GM12878 (cell line): ENCODE measurements around the gene TAF4. TPM values are rescaled to one million over a fixed set of nuclear protein-coding genes. Genes with fewer than 3 reads are reported as not detected.

Experiments used
- ATAC-seq: fragments of 200-7000 bp; cut with Tn5 transposase; 3 replicates; pipeline ENCODE4 v1.9.1; 2020; ENCODE audit warnings: mild to moderate bottlenecking, moderate library complexity
- BruUV-seq: library from RNA; stranded (reverse); fragments of 400-500 nt; replicated peaks from 2 replicates; lab custom pipeline; 2021; lab: Mats Ljungman, UMichigan
- CTCF ChIA-PET: fragments of 300-600 bp; sonication (Branson Sonifier 250); formaldehyde crosslinking; extraction: SDS; loops from one replicate; lab custom pipeline; 2021; ENCODE audit warnings: inconsistent platforms; lab: Yijun Ruan, JAX
- POLR2A ChIA-PET: fragments of 350-600 bp; formaldehyde crosslinking; extraction: SDS; loops from one replicate; lab custom pipeline; 2021; ENCODE audit warnings: inconsistent platforms; lab: Charles Lee
- RAD21 ChIA-PET: fragments of 300-600 bp; sonication (Branson Sonifier 250); formaldehyde crosslinking; loops from one replicate; lab custom pipeline; 2023; ENCODE audit warnings: antibody characterized with exemption; ENCODE audit not compliant: unreplicated experiment; lab: Charles Lee
- SMC1A ChIA-PET: fragments of 300-600 bp; sonication (Branson Sonifier 250); formaldehyde crosslinking; loops from one replicate; lab custom pipeline; 2023; ENCODE audit not compliant: unreplicated experiment, uncharacterized antibody; lab: Charles Lee
- DNase-seq: peaks from one replicate; pipeline ENCODE4 v3.0.0-alpha.2; 2011; ENCODE audit warnings: low read depth, low spot score
- FAIRE-seq: peaks from 3 replicates; lab custom pipeline; 2011; peaks lifted over from hg19 to GRCh38; lab: Jason Lieb, UNC
- H2AFZ ChIP-seq: 2 replicates; pipeline ENCODE4 v1.6.0; 2011; ENCODE audit warnings: low read depth, low read length, control low read depth; ENCODE audit not compliant: control insufficient read depth
- H3K27ac ChIP-seq: 2 replicates; pipeline ENCODE4 v1.5.1; 2011; ENCODE audit warnings: control low read depth; ENCODE audit not compliant: control insufficient read depth, insufficient read depth
- H3K27me3 ChIP-seq, 2 experiments: replicated peaks in 1 of 2; 2 replicates each; pipeline versions ENCODE4 v1.6.0 to v1.6.1; 2011; ENCODE audit warnings: low read length in 1 of 2; ENCODE audit not compliant: control insufficient read depth in 2 of 2, insufficient read depth in 2 of 2
- H3K36me3 ChIP-seq, 2 experiments: 2 replicates each; pipeline ENCODE4 v1.5.1; 2011; ENCODE audit warnings: low read length in 1 of 2; ENCODE audit not compliant: control insufficient read depth in 2 of 2, insufficient read depth in 2 of 2
- H3K4me1 ChIP-seq: 2 replicates; pipeline ENCODE4 v1.6.1; 2011; ENCODE audit warnings: mild to moderate bottlenecking, low read length, moderate library complexity, mixed read lengths; ENCODE audit not compliant: control insufficient read depth, insufficient read depth
- H3K4me2 ChIP-seq: 2 replicates; pipeline ENCODE4 v1.6.0; 2011; ENCODE audit warnings: control low read depth; ENCODE audit not compliant: control insufficient read depth, insufficient read depth
- H3K4me3 ChIP-seq: fragments of 200-600 bp; sonication (generic); 2 replicates; pipeline ENCODE4 v1.5.1; 2016
- H3K79me2 ChIP-seq: 2 replicates; pipeline ENCODE4 v1.6.0; 2011; ENCODE audit warnings: low read length; ENCODE audit not compliant: control insufficient read depth, insufficient read depth
- H3K9ac ChIP-seq: 2 replicates; pipeline ENCODE4 v1.8.0; 2011; ENCODE audit warnings: low read length, control low read depth, mixed read lengths; ENCODE audit not compliant: control insufficient read depth, insufficient read depth
- H3K9me3 ChIP-seq: replicated peaks from 3 replicates; pipeline ENCODE4 v1.5.1; 2011; ENCODE audit warnings: mild to moderate bottlenecking, low read length; ENCODE audit not compliant: control insufficient read depth, insufficient read depth
- H4K20me1 ChIP-seq: 2 replicates; pipeline ENCODE4 v1.6.0; 2011; ENCODE audit not compliant: control insufficient read depth, insufficient read depth
- CTCF ChIP-seq, 3 experiments: IDR thresholded peaks in 2 of 3; conservative IDR thresholded peaks in 1 of 3; 2 replicates each; pipeline ENCODE4 v1.5.1; 2011; ENCODE audit warnings: low read depth in 3 of 3, low read length in 3 of 3, mild to moderate bottlenecking in 3 of 3, control low read depth in 2 of 3, moderate library complexity in 2 of 3, inconsistent platforms in 1 of 3, mixed read lengths in 1 of 3; ENCODE audit not compliant: control insufficient read depth in 2 of 3, insufficient read depth in 1 of 3; ENCODE audit errors: extremely low read depth in 1 of 3
- DPF2 ChIP-seq: fragments of 450-650 bp; IDR thresholded peaks from 2 replicates; pipeline ENCODE4 v1.6.1; 2017; ENCODE audit warnings: mild to moderate bottlenecking
- ETV6 ChIP-seq, 2 experiments: fragments of 450-650 bp in 1 of 2; IDR thresholded peaks in 1 of 2; conservative IDR thresholded peaks in 1 of 2; 2 replicates each; pipeline ENCODE4 v1.6.1; 2014; ENCODE audit warnings: antibody characterized with exemption in 1 of 2, borderline replicate concordance in 1 of 2, low read depth in 1 of 2, mild to moderate bottlenecking in 1 of 2, moderate library complexity in 1 of 2
- GATAD2B ChIP-seq: fragments of 450-650 bp; conservative IDR thresholded peaks from 2 replicates; pipeline ENCODE4 v1.6.1; 2017; ENCODE audit warnings: low read depth, mild to moderate bottlenecking, moderate library complexity
- MEF2A ChIP-seq: IDR thresholded peaks from 2 replicates; pipeline ENCODE4 v1.6.1; 2011; ENCODE audit warnings: low read depth, mild to moderate bottlenecking, low read length, moderate library complexity; ENCODE audit not compliant: insufficient read depth
- MLLT1 ChIP-seq: fragments of 450-650 bp; IDR thresholded peaks from 2 replicates; pipeline ENCODE4 v1.6.1; 2016; ENCODE audit warnings: mild to moderate bottlenecking
- MYC ChIP-seq: IDR thresholded peaks from 2 replicates; pipeline ENCODE4 v1.6.1; 2011; ENCODE audit warnings: mild to moderate bottlenecking, low read length, moderate library complexity, inconsistent platforms; ENCODE audit not compliant: insufficient read depth, insufficient replicate concordance, insufficient read length, severe bottlenecking
- NFYA ChIP-seq: IDR thresholded peaks from 2 replicates; pipeline ENCODE4 v1.6.1; 2011; ENCODE audit warnings: low read depth, mild to moderate bottlenecking, low read length, improper control_type of control experiment, borderline replicate concordance
- NR2C1 ChIP-seq: fragments of 450-650 bp; IDR thresholded peaks from 2 replicates; pipeline ENCODE4 v1.6.1; 2017; ENCODE audit warnings: antibody characterized with exemption, mild to moderate bottlenecking, moderate library complexity
- SMAD1 ChIP-seq: fragments of 450-650 bp; IDR thresholded peaks from 2 replicates; pipeline ENCODE4 v1.6.1; 2018; ENCODE audit warnings: mild to moderate bottlenecking, low read depth; ENCODE audit not compliant: partially characterized antibody
- SPI1 ChIP-seq: IDR thresholded peaks from 2 replicates; pipeline ENCODE4 v1.6.1; 2011; ENCODE audit warnings: low read depth, mild to moderate bottlenecking, low read length, moderate library complexity, borderline replicate concordance; ENCODE audit not compliant: insufficient read depth
- STAT1 ChIP-seq: fragments of 450-650 bp; conservative IDR thresholded peaks from 2 replicates; pipeline ENCODE4 v1.6.1; 2014; ENCODE audit warnings: antibody characterized with exemption, mild to moderate bottlenecking
- STAT3 ChIP-seq: IDR thresholded peaks from 2 replicates; pipeline ENCODE4 v1.6.1; 2011; ENCODE audit warnings: low read depth, low read length, improper control_type of control experiment
- SUZ12 ChIP-seq: fragments of 200-600 bp; sonication (generic); IDR thresholded peaks from one replicate; pipeline ENCODE4 v1.6.1; 2018; ENCODE audit warnings: antibody characterized with exemption, mild to moderate bottlenecking; ENCODE audit not compliant: unreplicated experiment
- TARDBP ChIP-seq: IDR thresholded peaks from 2 replicates; pipeline ENCODE4 v1.6.1; 2016; ENCODE audit warnings: borderline replicate concordance
- TCF12 ChIP-seq: IDR thresholded peaks from 2 replicates; pipeline ENCODE4 v1.6.1; 2011; ENCODE audit warnings: low read depth, mild to moderate bottlenecking, low read length
- ZNF207 ChIP-seq: fragments of 450-650 bp; IDR thresholded peaks from 2 replicates; pipeline ENCODE4 v1.6.1; 2014; ENCODE audit warnings: antibody characterized with exemption, mild to moderate bottlenecking, borderline replicate concordance
- WGBS: methylation state at CpG from one replicate; pipeline ENCODE4 v1.1.6; 2016; ENCODE audit warnings: low lambda C conversion rate; ENCODE audit not compliant: insufficient replicate concordance, insufficient coverage; ENCODE audit errors: missing lambda C conversion rate; 5-methylcytosine and 5-hydroxymethylcytosine counted together
- in situ Hi-C: fragments of 300-500 bp; cut with MboI; formaldehyde crosslinking; loops from 9 replicates; pipeline ENCODE4 v1.14.3; 2018; ENCODE audit warnings: mixed read lengths
- intact Hi-C: fragments of 100-400 bp; cut with micrococcal nuclease; formaldehyde crosslinking; loops from one replicate; pipeline ENCODE4 v1.14.2; 2022; ENCODE audit not compliant: unreplicated experiment
- polyA plus RNA-seq, 11 experiments: library from polyadenylated mRNA; depleted of rRNA in 4 of 11; unstranded in 6 of 11; stranded (reverse) in 5 of 11; fragments of >200 nt; fragmentation: Nextera tagmentation in 4 of 11; fragmentation: Illumina TruSeq in 1 of 11; extraction: Ambion mirVana in 4 of 11; extraction: Trizol in 1 of 11; gene quantifications; 1 replicate in 1 of 11; 2 replicates in 10 of 11; pipeline versions ENCODE4 v1.2.1 to v1.2.3, GENCODE V29; 2011 to 2016; ENCODE audit warnings: inconsistent platforms in 2 of 11, missing spikeins in 2 of 11, low read depth in 1 of 11
- total RNA-seq, 4 experiments: library from RNA; depleted of rRNA in 3 of 4; stranded (reverse); fragments of >200 nt in 3 of 4; fragmentation: Illumina TruSeq in 1 of 4; extraction: Trizol in 1 of 4; gene quantifications; 2 replicates each; pipeline versions ENCODE4 v1.2.1 to v1.2.3, GENCODE V29; 2013 to 2021

Gene TAF4
- total and polyA plus RNA-seq, 10 of the 15 experiments (the other 5 are each of a cell fraction or from before 2014, with no cell fraction given), result 0.39 to 16.9 (median 3.4) TPM

GRCh38 chr20:61990484-61990883 lies 75.2 kb downstream of the TAF4 start:
- in situ Hi-C loops, result no loop called here
- H3K36me3 ChIP-seq, result peaks cover 10 to 15% of the 10 kb centered on the region in 2 experiments

GRCh38 chr20:61989741-61990140 lies 75.9 kb downstream of the TAF4 start:
- 99% methylated on average over 14 of the region's 14 CpGs for whole genome bisulfite sequencing
- ChIA-PET SMC1A (no interaction called here), POLR2A (no interaction called here), CTCF (no interaction called here), RAD21 (no interaction called here)
- intact Hi-C loops (no loop called here), in situ Hi-C loops (no loop called here)
- BruUV-seq, result no TSS peak
- H3K36me3 ChIP-seq, result peaks cover 10 to 14% of the 10 kb centered on the region in 2 experiments
- no peaks in the 10 kb centered on the region; the same call in 1 of the 2 replicates for H3K4me1 ChIP-seq
- H3K4me2 ChIP-seq, result no peak overlapping the region
- no peaks in the 10 kb centered on the region for H3K79me2 ChIP-seq
- H3K4me3 ChIP-seq, result no peak overlapping the region
- no peaks in the 10 kb centered on the region for H4K20me1 ChIP-seq
- H3K9me3 ChIP-seq, result peaks cover 4% of the 10 kb centered on the region; the same call in 1 of the 3 replicates
- no peak overlapping the region for H3K27ac ChIP-seq
- no peak for ATAC-seq
- no peak for DNase-seq
- no peak for FAIRE-seq
- H3K9ac ChIP-seq, result no peak overlapping the region
- H2AFZ ChIP-seq, result no peak overlapping the region
- no peaks in the 10 kb centered on the region for H3K27me3 ChIP-seq
- TF ChIP-seq ZNF207, result no peak
- TF ChIP-seq DPF2, result no peak
- no peak for TF ChIP-seq SMAD1
- no peak for TF ChIP-seq TCF12
- TF ChIP-seq NR2C1, result no peak
- no peak for TF ChIP-seq NFYA
- TF ChIP-seq STAT1, result no peak
- no peak for TF ChIP-seq STAT3
- TF ChIP-seq MEF2A, result no peak
- no peak for TF ChIP-seq SUZ12
- no peak for TF ChIP-seq CTCF (IDR thresholded peaks at IDR 0.05 in 2 of 3, conservative IDR thresholded peaks at IDR 0.05 in 1 of 3; ENCODE audit: control insufficient read depth in 2 of 3, extremely low read depth in 1 of 3, insufficient read depth in 1 of 3, low read depth in 3 of 3, low read length in 3 of 3)
- no peak for TF ChIP-seq SPI1
- TF ChIP-seq MLLT1, result no peak
- TF ChIP-seq GATAD2B, result no peak

More at GRCh38 chr20:61990484-61990883, 75.2 kb downstream of the TAF4 start:
- ChIA-PET SMC1A (no interaction called here), POLR2A (no interaction called here), CTCF (no interaction called here), RAD21 (no interaction called here)
- no peaks in the 10 kb centered on the region; the same call in 1 of the 2 replicates for H3K4me1 ChIP-seq
- TF ChIP-seq SUZ12 (no peak), MYC (no peak), ETV6 (conservative IDR thresholded peaks at IDR 0.05 in 1 of 2, IDR thresholded peaks at IDR 0.05 in 1 of 2; ENCODE audit: borderline replicate concordance in 1 of 2, low read depth in 1 of 2) (no peak), TARDBP (no peak)
- no peak for ATAC-seq
- no peak overlapping the region for H2AFZ ChIP-seq
- H3K4me3 ChIP-seq, result no peak overlapping the region
- DNase-seq, result no peak
- H3K9ac ChIP-seq, result no peak overlapping the region
- FAIRE-seq, result no peak
- no peaks in the 10 kb centered on the region for H3K79me2 ChIP-seq
- 89% methylated on average over 11 of the region's 11 CpGs for WGBS
- BruUV-seq, result no TSS peak
- H3K27ac ChIP-seq, result no peak overlapping the region
- H3K27me3 ChIP-seq, result no peaks in the 10 kb centered on the region
- no peak overlapping the region for H3K4me2 ChIP-seq
- H4K20me1 ChIP-seq, result no peaks in the 10 kb centered on the region
- H3K9me3 ChIP-seq, result peaks cover 4% of the 10 kb centered on the region; the same call in 1 of the 3 replicates
- intact Hi-C loops, result no loop called here
